HCT116 (cell line): ENCODE results near the gene AGER.

Experiments used
- CBX3 ChIP-seq: IDR thresholded peaks from 2 replicates; pipeline ENCODE4 v1.6.1; 2012; ENCODE audit warnings: low read depth
- CEBPB ChIP-seq: IDR thresholded peaks from 2 replicates; pipeline ENCODE4 v1.6.1; 2012; ENCODE audit warnings: low read depth
- EGR1 ChIP-seq: IDR thresholded peaks from 2 replicates; pipeline ENCODE4 v1.6.1; 2012; ENCODE audit warnings: low read depth
- EZH2phosphoT487 ChIP-seq: fragments of 200-600 bp; IDR thresholded peaks from 2 replicates; pipeline ENCODE4 v1.6.1; 2018; ENCODE audit warnings: antibody characterized with exemption, borderline replicate concordance
- JUND ChIP-seq: IDR thresholded peaks from 2 replicates; pipeline ENCODE4 v1.6.1; 2012
- POLR2A ChIP-seq: IDR thresholded peaks from 2 replicates; pipeline ENCODE4 v1.7.0; 2011; ENCODE audit warnings: borderline replicate concordance; ENCODE audit not compliant: insufficient read depth, insufficient read length; ENCODE audit errors: extremely low read depth
- SRF ChIP-seq: IDR thresholded peaks from 2 replicates; pipeline ENCODE4 v1.6.1; 2012; ENCODE audit warnings: low read depth
- YY1 ChIP-seq: IDR thresholded peaks from 2 replicates; pipeline ENCODE4 v1.6.1; 2011; ENCODE audit warnings: low read length, low read depth, moderate library complexity, mild to moderate bottlenecking; ENCODE audit not compliant: insufficient replicate concordance; ENCODE audit errors: extremely low read depth
- TF ChIP-seq, protein P1 (sequence below), 3 experiments: fragments of 200-600 bp in 1 of 3; sonication (generic) in 1 of 3; IDR thresholded peaks in 2 of 3; conservative IDR thresholded peaks in 1 of 3; 2 replicates each; pipeline ENCODE4 v1.5.1; 2012 to 2017; ENCODE audit warnings: low read depth in 2 of 3, low read length in 2 of 3, antibody characterized with exemption in 1 of 3, borderline replicate concordance in 1 of 3, control low read depth in 1 of 3, mild to moderate bottlenecking in 1 of 3, mixed read lengths in 1 of 3, mixed run types in 1 of 3, moderate library complexity in 1 of 3; ENCODE audit not compliant: insufficient read depth in 1 of 3
- TF ChIP-seq, protein P2 (sequence below): IDR thresholded peaks from 2 replicates; pipeline ENCODE4 v1.6.1; 2012; ENCODE audit warnings: low read depth

DNA sequence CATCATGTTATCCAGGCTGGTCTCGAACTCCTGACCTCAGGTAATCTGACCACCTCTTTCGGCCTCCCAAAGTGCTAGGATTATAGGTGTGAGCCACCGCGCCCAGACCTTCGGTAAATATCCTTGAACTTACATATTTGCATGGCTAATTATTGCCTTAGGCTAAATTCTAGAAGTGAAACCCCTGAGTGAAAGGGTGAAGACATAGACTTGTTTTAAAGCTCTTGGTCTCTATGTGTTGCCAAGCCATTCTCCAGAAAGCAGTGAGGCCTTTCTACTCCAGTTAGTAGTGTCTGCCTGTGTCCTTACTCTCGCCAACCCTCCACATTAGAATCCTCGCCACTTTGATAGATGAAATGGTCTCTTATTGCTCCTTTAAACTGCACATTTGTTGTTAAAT, 42.4 kb upstream of the AGER start:
- TF ChIP-seq EGR1 = no peak
- no peak for TF ChIP-seq POLR2A
- no peak for TF ChIP-seq CEBPB
- TF ChIP-seq, protein P1, sequence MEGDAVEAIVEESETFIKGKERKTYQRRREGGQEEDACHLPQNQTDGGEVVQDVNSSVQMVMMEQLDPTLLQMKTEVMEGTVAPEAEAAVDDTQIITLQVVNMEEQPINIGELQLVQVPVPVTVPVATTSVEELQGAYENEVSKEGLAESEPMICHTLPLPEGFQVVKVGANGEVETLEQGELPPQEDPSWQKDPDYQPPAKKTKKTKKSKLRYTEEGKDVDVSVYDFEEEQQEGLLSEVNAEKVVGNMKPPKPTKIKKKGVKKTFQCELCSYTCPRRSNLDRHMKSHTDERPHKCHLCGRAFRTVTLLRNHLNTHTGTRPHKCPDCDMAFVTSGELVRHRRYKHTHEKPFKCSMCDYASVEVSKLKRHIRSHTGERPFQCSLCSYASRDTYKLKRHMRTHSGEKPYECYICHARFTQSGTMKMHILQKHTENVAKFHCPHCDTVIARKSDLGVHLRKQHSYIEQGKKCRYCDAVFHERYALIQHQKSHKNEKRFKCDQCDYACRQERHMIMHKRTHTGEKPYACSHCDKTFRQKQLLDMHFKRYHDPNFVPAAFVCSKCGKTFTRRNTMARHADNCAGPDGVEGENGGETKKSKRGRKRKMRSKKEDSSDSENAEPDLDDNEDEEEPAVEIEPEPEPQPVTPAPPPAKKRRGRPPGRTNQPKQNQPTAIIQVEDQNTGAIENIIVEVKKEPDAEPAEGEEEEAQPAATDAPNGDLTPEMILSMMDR (IDR thresholded peaks at IDR 0.05 in 2 of 3, conservative IDR thresholded peaks at IDR 0.05 in 1 of 3; ENCODE audit: borderline replicate concordance in 1 of 3, insufficient read depth in 1 of 3, low read depth in 2 of 3, low read length in 2 of 3) = no peak
- TF ChIP-seq, protein P2, sequence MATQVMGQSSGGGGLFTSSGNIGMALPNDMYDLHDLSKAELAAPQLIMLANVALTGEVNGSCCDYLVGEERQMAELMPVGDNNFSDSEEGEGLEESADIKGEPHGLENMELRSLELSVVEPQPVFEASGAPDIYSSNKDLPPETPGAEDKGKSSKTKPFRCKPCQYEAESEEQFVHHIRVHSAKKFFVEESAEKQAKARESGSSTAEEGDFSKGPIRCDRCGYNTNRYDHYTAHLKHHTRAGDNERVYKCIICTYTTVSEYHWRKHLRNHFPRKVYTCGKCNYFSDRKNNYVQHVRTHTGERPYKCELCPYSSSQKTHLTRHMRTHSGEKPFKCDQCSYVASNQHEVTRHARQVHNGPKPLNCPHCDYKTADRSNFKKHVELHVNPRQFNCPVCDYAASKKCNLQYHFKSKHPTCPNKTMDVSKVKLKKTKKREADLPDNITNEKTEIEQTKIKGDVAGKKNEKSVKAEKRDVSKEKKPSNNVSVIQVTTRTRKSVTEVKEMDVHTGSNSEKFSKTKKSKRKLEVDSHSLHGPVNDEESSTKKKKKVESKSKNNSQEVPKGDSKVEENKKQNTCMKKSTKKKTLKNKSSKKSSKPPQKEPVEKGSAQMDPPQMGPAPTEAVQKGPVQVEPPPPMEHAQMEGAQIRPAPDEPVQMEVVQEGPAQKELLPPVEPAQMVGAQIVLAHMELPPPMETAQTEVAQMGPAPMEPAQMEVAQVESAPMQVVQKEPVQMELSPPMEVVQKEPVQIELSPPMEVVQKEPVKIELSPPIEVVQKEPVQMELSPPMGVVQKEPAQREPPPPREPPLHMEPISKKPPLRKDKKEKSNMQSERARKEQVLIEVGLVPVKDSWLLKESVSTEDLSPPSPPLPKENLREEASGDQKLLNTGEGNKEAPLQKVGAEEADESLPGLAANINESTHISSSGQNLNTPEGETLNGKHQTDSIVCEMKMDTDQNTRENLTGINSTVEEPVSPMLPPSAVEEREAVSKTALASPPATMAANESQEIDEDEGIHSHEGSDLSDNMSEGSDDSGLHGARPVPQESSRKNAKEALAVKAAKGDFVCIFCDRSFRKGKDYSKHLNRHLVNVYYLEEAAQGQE = no peak
- no peak for TF ChIP-seq CBX3
- TF ChIP-seq EZH2phosphoT487 = no peak
- TF ChIP-seq YY1 = no peak
- no peak for TF ChIP-seq JUND
- no peak for TF ChIP-seq SRF
